Activated naive CD8-positive, alpha-beta T cell (primary cell): ENCODE measurements around the gene FAM149A.
A peak's percentile ranks its signal among the peaks of the same experiment; 100 is the strongest.

Experiments used
- H3K27ac Mint-ChIP-seq: one replicate; pipeline ENCODE4 v1.8.0; 2021; ENCODE audit warnings: mixed read lengths
- H3K27me3 Mint-ChIP-seq: one replicate; pipeline ENCODE4 v1.8.0; 2021; ENCODE audit warnings: mixed read lengths
- H3K36me3 Mint-ChIP-seq: one replicate; pipeline ENCODE4 v1.8.0; 2021; ENCODE audit warnings: mixed read lengths
- H3K4me1 Mint-ChIP-seq: one replicate; pipeline ENCODE4 v1.8.0; 2021; ENCODE audit warnings: low read depth, mixed read lengths
- H3K4me3 Mint-ChIP-seq: one replicate; pipeline ENCODE4 v1.8.0; 2021; ENCODE audit warnings: mild to moderate bottlenecking, mixed read lengths
- H3K9me3 Mint-ChIP-seq: one replicate; pipeline ENCODE4 v1.8.0; 2021; ENCODE audit warnings: low read depth, mixed read lengths

Gene FAM149A

DNA sequence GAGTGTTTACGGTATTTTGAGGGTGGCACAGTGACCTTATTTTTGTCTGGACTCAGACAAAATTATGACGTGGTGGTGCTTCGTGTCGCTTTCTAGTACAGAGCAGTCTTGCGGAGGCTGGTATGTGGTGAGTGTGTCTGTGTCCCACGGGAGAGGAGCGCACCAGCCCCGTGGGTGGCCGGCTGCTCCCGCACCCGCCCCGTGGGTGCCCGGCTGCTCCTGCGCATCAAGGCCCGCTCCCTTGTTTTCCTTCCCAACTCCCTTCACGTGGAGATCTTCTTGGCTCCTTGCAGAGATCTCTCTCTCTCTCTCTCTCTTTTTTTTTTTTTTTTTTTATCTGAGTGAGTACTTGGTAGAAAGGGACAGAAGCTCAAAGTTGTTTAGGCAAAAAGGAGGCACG is 12.2 kb upstream of the FAM149A start:
- Mint-ChIP-seq H3K36me3 (no peaks in the 10 kb centered on the region), H3K9me3 (no peaks in the 10 kb centered on the region), H3K4me1 (no peaks in the 10 kb centered on the region), H3K4me3 (no peak overlapping the region), H3K27ac (no peak overlapping the region), H3K27me3 (peaks cover 15% of the 10 kb centered on the region)

GRCh38 chr4:186095406-186095805 is 9.1 kb upstream of the FAM149A start:
- Mint-ChIP-seq H3K27me3 (peaks cover 13% of the 10 kb centered on the region), H3K36me3 (no peaks in the 10 kb centered on the region), H3K4me3 (no peak overlapping the region), H3K9me3 (no peaks in the 10 kb centered on the region), H3K4me1 (no peaks in the 10 kb centered on the region), H3K27ac (no peak overlapping the region)

- Mint-ChIP-seq H3K36me3 (no peaks in the 10 kb centered on the region), H3K4me3 (no peak overlapping the region), H3K9me3 (no peaks in the 10 kb centered on the region), H3K27ac (no peak overlapping the region), H3K27me3 (peaks cover 13% of the 10 kb centered on the region), H3K4me1 (no peaks in the 10 kb centered on the region)
Observed at GRCh38 chr4:186096681-186097165, 7.8 kb upstream of the FAM149A start.

DNA sequence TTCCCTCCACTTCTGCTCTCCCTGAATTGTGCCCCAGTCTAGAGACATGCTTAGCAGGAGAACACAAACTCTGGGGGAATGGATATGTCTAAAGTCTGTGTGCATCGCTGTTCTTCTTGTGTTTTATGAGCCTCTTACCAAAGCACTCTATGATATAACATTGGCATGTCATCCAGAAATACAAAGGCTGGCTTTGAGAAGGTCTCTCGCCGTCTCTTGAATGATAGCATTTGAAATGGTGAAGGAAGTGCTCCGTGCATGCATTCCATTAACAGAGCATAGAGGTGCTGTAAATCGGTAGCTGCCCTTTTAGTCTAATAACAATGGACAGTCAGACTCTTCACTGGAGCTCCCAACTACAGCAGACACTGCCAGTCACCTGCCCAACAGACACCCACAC is 7.1 kb upstream of the FAM149A start:
- no peak overlapping the region for H3K27ac Mint-ChIP-seq
- H3K4me3 Mint-ChIP-seq, result no peak overlapping the region
- H3K4me1 Mint-ChIP-seq, result no peaks in the 10 kb centered on the region
- H3K27me3 Mint-ChIP-seq, result peaks cover 13% of the 10 kb centered on the region
- no peaks in the 10 kb centered on the region for H3K36me3 Mint-ChIP-seq
- no peaks in the 10 kb centered on the region for H3K9me3 Mint-ChIP-seq

DNA sequence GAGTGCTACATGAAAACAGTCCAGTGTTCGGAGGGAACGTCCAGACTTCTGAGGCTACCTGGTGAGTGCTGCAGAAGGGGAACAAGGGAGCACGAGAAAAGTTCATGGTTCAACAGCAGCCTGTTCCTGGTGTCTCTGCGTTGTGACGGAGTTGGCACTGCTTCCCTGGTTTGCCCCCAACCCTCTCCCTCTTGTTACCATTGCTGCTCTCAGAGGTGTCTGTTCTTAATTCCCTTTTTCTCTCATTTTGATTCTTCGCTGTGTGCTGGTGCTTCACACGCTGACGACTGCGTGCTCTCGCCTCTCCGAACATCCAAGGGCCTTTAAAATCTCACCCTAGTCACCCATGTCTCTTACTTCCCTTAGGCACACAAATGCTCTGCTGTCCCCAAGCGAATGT is 1.6 kb upstream of the FAM149A start:
- peaks cover 18% of the 10 kb centered on the region for H3K27me3 Mint-ChIP-seq
- no peak overlapping the region for H3K4me3 Mint-ChIP-seq
- H3K36me3 Mint-ChIP-seq, result no peaks in the 10 kb centered on the region
- no peaks in the 10 kb centered on the region for H3K9me3 Mint-ChIP-seq
- H3K27ac Mint-ChIP-seq, result no peak overlapping the region
- H3K4me1 Mint-ChIP-seq, result peaks cover 12% of the 10 kb centered on the region

DNA sequence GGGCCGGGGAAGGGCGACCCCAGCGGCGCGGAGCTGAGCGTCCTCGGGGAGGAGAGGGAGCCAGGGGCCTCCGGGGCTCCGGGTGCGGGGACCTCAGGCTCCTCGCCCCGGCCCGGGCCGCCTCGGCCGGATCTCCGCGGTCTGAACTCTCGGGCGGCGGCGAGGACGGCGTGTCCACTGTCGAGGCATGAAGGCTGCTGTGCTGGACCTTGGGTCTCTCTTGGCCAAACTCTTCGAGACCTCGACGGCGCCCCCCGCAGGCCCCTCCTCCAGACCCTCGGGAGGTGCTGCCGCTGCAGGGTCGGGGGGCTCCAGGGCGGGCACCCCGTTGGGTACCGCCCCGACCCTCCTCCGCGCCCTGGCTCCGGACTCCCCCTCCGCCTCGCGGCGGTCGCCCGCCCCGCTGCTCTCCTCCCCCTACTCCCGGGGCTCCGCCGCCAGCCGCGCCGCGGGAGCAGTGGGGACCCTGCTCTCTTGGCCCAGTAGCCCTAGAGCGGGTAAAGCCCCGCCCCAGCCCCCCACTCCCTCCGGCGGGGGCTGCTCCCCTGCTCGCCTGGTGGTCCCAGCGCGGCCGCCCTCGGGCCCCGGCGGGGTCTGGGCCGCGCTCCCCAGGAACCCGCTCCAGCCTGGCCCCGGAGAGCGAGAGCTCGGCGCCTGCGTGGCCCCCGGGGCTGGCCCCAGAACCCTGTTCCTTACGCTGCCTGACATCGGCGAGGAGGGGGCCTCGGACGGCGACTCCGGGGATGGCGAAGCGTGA is 564 bp downstream of the FAM149A start:
- Mint-ChIP-seq H3K9me3 (no peaks in the 10 kb centered on the region), H3K27me3 (peaks cover 18% of the 10 kb centered on the region), H3K4me1 (peaks cover 12% of the 10 kb centered on the region), H3K36me3 (no peaks in the 10 kb centered on the region), H3K4me3 (peak overlapping the region; percentile 77), H3K27ac (no peak overlapping the region)

DNA sequence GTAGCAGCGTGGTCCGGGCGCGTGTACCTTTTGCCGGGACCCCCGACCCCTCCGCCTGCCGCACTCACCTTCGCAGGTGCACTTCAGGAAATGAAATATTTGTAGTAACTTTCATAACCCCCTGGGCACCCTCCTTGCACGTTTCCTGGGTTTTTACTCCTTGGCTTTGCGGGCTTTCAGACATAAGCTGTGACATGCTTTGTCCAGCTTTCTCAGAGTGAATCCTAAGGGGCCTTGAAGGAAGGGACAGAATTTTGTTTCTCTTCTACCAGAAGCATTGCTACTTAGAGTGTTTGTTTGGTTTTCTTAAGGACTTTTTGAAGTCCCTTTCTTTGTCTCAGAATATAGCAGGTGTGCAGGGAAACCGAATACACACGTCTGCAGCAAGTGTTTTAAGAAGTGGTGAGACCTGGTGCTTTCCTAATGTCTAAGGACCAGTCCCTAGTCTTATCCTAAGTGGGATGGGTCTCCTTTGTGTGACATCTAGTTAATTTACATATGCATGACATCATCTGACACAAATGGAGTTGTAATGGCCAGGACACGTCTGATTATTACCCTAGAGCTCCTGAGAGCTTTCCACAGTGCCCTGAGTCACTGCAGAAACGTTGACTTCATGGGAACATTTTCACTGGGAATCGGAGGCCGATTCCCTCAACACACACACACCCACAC is 1.3 kb downstream of the FAM149A start:
- H3K36me3 Mint-ChIP-seq, result no peaks in the 10 kb centered on the region
- H3K4me3 Mint-ChIP-seq, result peak overlapping the region; percentile 77
- H3K4me1 Mint-ChIP-seq, result peaks cover 12% of the 10 kb centered on the region
- peaks cover 18% of the 10 kb centered on the region for H3K27me3 Mint-ChIP-seq
- no peak overlapping the region for H3K27ac Mint-ChIP-seq
- no peaks in the 10 kb centered on the region for H3K9me3 Mint-ChIP-seq

- Mint-ChIP-seq H3K27me3 (peaks cover 18% of the 10 kb centered on the region), H3K9me3 (no peaks in the 10 kb centered on the region), H3K27ac (no peak overlapping the region), H3K36me3 (no peaks in the 10 kb centered on the region), H3K4me3 (no peak overlapping the region), H3K4me1 (peaks cover 12% of the 10 kb centered on the region)
Observed at GRCh38 chr4:186107947-186108346, 3.4 kb downstream of the FAM149A start.

- H3K4me3 Mint-ChIP-seq, result no peak overlapping the region
- peaks cover 14% of the 10 kb centered on the region for H3K27me3 Mint-ChIP-seq
- H3K27ac Mint-ChIP-seq, result no peak overlapping the region
- H3K4me1 Mint-ChIP-seq, result peaks cover 12% of the 10 kb centered on the region
- H3K9me3 Mint-ChIP-seq, result no peaks in the 10 kb centered on the region
- no peaks in the 10 kb centered on the region for H3K36me3 Mint-ChIP-seq
Observed at GRCh38 chr4:186108391-186108790, 3.9 kb downstream of the FAM149A start.

DNA sequence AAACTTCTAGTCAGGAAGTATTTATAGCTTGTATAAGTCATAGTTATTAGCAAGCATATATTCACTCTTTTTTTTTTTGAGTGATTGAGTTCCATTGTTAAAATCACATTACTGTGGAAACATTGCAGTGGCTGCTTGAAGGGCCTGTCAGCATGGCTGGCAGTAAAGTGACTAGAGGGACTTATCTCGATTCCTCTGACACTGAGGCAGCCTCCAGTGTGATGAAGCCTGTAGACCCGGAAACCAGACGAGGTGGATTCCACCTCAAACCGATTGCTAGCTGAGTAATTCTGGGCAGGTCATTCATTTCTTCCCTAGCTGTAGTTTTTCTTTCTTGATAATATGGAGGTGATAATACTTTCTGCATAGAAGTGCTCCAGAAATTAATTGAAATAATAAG is 4.7 kb downstream of the FAM149A start:
- Mint-ChIP-seq H3K4me3 (no peak overlapping the region), H3K4me1 (peaks cover 10% of the 10 kb centered on the region), H3K36me3 (no peaks in the 10 kb centered on the region), H3K27ac (no peak overlapping the region), H3K27me3 (peaks cover 10% of the 10 kb centered on the region), H3K9me3 (no peaks in the 10 kb centered on the region)

- H3K36me3 Mint-ChIP-seq, result no peaks in the 10 kb centered on the region
- H3K27ac Mint-ChIP-seq, result no peak overlapping the region
- no peaks in the 10 kb centered on the region for H3K9me3 Mint-ChIP-seq
- peaks cover 6% of the 10 kb centered on the region for H3K27me3 Mint-ChIP-seq
- H3K4me1 Mint-ChIP-seq, result no peaks in the 10 kb centered on the region
- H3K4me3 Mint-ChIP-seq, result no peak overlapping the region
Observed at GRCh38 chr4:186116697-186117096, 12.2 kb downstream of the FAM149A start.

GRCh38 chr4:186118582-186118981 is 14.1 kb downstream of the FAM149A start:
- Mint-ChIP-seq H3K27me3 (peaks cover 6% of the 10 kb centered on the region), H3K27ac (no peak overlapping the region), H3K9me3 (no peaks in the 10 kb centered on the region), H3K4me3 (no peak overlapping the region), H3K36me3 (no peaks in the 10 kb centered on the region), H3K4me1 (no peaks in the 10 kb centered on the region)

GRCh38 chr4:186121057-186121456 is 16.6 kb downstream of the FAM149A start:
- Mint-ChIP-seq H3K36me3 (no peaks in the 10 kb centered on the region), H3K4me3 (no peak overlapping the region), H3K4me1 (no peaks in the 10 kb centered on the region), H3K27me3 (peaks cover 6% of the 10 kb centered on the region), H3K27ac (no peak overlapping the region), H3K9me3 (no peaks in the 10 kb centered on the region)

- Mint-ChIP-seq H3K27me3 (peaks cover 3% of the 10 kb centered on the region), H3K27ac (no peak overlapping the region), H3K36me3 (no peaks in the 10 kb centered on the region)
Observed at GRCh38 chr4:186128842-186129241, 24.3 kb downstream of the FAM149A start.

GRCh38 chr4:186131935-186132334 is 27.4 kb downstream of the FAM149A start:
- Mint-ChIP-seq H3K27ac (no peak overlapping the region), H3K4me3 (no peak overlapping the region), H3K9me3 (no peaks in the 10 kb centered on the region), H3K4me1 (no peaks in the 10 kb centered on the region), H3K36me3 (no peaks in the 10 kb centered on the region), H3K27me3 (peaks cover 3% of the 10 kb centered on the region)

More at GRCh38 chr4:186128842-186129241, 24.3 kb downstream of the FAM149A start:
- Mint-ChIP-seq H3K9me3 (no peaks in the 10 kb centered on the region), H3K4me3 (no peak overlapping the region), H3K4me1 (no peaks in the 10 kb centered on the region)
